NCI-H1436 (cell line): Measurements from ENCODE around the gene ZNF519.
"Not testable (repeated sequence)": the region's sequence is repeated elsewhere in the genome, so short reads cannot be mapped to it uniquely, and the experiment has no call there.

Experiments
- DNase-seq: peaks from one replicate; lab custom pipeline; 2025; lab: John Stamatoyannopoulos, UW

ZNF519 gene

DNA sequence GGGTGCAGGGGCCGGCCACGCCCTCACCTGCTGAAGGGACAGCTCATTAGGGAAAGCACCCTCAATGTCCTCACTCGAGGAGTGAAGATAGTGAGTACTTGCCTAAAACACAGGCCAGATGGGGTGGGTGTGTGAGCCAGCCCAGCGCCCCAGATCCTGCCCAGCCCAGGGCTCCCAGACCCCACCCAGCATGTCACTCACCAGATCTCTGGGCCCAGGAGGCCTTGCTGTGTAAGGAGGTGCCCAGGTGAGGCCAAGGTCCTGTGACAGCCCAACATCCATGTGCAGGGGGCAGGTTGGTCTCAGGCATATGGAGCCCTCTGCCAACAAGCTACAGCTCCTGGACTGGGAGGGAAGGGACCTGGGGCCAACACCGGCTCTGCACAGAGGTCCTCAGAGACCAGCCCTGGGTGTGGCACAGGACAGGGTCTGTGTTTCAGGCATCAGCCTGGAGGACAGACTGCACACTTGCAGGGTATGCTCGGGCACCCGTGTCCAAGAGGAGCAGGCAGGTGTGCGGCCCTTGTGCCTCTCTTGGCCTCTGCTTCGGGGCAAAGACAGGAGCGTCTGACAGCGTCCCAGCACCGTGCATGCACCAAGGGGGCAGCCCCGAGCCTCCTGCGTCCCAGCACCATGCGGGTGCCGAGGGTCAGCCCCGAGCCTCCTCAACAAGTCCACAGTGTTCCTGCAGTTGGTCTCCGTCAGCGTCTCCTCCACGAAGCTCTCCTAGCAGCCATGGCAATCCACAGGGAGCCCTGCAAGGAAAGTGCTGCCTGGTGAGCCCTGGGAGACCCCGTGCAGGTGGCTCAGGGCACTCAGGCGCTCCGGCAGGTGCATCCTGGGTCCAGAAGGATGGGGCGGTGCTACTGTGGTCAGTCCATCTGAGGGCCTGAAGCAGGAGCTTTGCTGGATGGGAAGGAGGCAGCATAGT is 16.0 kb upstream of the ZNF519 start:
- not testable (repeated sequence) for DNase-seq

DNA sequence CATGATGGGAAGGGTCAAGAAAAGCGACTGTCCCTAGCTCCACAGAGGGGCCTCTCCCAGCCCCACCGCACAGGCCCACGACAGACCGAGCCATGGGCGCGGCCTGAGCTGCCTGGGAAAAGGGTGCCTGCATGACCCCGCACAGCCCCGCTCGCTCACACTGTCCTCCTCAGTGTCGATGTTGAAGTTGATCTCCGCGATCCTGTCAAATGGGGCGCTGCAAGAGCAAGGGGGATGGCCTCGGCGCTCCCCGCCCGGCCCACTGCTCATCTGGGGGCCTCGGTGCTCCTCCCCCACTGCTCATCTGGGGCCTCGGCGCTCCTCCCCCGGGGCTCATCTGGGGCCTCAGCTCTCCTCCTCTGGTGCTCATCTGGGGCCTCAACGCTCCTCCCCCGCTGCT is 14.5 kb upstream of the ZNF519 start:
- not testable (repeated sequence) for DNase-seq

DNA sequence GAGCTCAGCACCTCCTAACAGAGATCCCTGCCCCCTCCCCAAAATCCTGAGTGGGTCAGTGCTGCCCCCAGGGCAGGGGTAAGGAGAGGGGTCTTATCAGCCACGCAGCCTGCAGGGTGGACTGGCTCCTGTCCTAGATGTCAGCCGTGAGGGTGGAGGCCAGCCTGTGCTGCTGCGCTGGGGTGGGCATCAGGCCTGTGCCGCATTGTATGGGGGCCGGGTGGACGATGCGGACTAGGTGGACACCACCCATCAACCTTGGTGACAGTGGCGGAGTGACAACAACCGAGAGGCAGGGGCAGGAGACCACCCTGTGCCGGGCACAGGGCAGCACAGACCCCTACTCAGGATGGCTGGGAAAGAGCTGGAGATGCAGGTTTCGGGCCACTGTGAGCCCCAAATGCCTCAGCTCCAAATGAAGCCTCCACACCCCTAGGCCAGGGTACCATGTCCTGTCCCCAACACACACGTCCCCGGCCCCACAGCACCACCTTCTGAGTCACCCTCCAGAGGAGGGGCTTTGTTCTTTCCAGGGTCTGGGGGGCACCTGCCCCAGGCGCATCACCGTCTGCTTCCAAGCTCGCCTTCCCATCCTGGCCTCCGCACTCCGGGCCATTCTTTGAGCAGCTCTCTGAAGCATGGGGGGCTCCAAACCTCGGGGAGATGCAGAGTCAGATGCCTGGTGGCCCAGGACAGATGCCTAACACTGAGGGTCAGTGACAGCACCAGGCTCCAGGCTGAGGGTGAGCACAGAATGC is 13.5 kb upstream of the ZNF519 start:
- DNase-seq: not testable (repeated sequence)

DNA sequence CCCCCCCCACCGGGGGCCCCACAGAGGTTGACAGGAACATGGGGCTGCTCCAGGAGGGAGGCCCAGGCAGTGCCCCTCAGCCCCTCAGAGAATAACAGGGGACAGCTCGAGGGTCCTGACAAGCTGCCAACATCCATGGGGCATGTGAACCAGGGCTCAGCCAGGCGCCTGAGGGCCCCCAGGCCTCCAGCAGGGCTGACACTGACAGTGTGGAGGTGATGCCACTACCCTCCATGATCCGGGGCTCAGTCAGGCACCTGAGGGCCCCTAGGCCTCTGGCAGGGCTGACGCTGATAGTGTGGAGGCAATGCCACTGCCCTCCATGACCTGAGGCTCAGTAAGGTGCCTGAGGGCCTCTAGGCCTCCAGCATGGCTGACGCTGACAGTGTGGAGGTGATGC is 12.8 kb upstream of the ZNF519 start:
- not testable (repeated sequence) for DNase-seq

GRCh38 chr18:14144628-14144895 is 12.3 kb upstream of the ZNF519 start:
- DNase-seq: no peak

DNA sequence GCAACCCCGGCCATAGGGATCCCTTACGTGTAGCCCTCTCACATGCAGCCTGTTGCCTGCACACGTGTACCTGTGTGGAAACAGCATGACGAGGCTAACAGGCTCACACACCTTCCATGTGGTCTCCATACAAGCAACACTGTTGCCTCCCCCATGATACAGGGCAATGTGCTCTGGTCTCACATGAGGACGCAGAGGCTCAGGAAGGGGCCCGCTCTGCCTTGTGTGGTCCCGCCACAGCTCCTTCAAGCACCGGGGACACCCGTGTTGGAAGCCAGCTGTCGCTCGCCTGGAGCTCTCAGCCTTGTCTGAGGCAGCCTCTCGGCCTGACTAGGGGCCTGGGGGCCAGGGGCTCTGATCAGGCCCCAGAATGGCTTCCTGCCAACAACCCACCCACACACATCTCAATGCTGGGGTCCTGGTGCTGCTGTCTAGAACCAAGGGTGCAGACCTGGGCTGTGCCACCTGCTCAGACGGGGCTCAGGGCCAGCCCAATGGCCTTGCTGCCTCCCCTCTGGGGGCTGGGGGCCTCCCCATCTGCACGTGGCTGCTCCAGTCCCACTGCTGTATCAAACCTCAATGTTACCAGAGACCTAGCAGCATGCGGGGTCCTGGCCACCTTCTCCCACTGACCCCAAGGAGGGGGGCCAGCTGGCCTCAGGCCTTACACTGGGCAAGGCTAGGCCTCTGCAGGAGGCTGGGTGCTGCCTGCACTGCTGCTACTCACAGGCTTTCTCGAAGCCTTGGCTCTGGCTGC is 11.8 kb upstream of the ZNF519 start:
- DNase-seq: not testable (repeated sequence)

GRCh38 chr18:14143396-14143795 is 11.2 kb upstream of the ZNF519 start:
- not testable (repeated sequence) for DNase-seq

GRCh38 chr18:14142177-14142576 is 9.9 kb upstream of the ZNF519 start:
- DNase-seq: not testable (repeated sequence)

GRCh38 chr18:14139583-14139982 is 7.3 kb upstream of the ZNF519 start:
- DNase-seq: not testable (repeated sequence)

DNA sequence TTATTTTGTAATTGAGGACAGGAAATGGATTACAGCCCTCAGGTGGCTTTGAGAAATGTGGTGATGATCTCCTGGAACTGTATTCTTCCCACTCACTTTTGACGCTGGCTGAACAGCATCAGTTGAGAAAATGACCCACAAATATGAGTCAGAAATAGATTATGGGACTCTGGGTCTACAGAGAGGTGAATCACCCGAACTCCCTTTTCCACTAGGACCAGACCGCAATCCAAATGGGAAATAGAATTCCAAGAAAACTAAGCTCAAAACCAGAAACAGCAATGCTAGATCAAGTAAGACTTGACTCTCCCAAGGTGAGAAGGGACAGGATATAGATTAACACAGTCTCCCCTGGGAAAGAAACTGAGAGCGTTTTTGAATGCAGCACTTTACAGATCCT is 5.7 kb upstream of the ZNF519 start:
- DNase-seq: not testable (repeated sequence)

DNA sequence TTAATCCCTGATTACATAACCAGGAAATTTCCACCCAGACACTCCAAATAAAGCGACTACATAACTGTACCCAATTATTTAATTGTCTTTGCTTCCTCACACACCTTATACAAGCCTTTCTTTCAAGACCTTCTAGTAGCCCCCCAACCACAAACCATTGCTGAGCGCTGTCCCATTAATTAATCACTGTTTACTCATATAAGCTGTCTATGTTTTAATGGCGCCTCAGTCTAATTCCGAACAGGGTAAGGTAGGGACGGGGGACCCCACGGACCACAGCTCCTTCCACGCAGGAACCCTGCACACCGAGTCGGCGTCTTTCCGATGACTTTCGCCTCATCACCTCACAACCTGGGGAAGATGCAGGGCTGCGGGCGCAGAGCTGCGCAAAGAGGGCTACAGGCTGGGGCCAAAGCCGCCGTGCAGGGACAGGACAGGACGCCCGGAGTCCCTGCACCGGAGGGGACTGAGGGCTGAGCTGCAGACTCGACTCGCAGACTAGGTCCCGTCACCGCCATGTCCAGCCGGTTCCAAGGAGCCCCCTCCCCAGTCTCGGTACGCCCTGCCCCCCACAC is 452 bp downstream of the ZNF519 start:
- DNase-seq: not testable (repeated sequence)

- not testable (repeated sequence) for DNase-seq
Observed at GRCh38 chr18:14130804-14131203, 1.4 kb downstream of the ZNF519 start.

DNA sequence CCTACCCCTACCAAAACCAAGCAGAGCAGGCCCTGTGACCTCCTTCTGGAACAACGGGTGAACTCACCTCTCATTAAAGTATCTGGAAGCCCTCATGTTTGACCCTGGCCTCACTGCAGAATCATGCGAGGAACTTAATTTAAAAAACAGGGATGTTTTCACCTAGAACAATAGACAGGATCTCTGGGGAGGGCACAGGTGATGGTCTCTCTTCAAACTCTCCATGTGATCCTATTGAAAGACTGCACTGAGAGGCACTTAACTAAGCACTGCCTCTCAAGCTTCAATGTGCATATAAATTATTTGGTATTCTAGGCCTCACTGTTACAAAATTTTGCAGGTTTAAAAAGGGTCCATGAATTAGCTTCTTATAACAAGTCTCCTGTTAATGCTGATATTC is 7.5 kb downstream of the ZNF519 start:
- no peak for DNase-seq

DNA sequence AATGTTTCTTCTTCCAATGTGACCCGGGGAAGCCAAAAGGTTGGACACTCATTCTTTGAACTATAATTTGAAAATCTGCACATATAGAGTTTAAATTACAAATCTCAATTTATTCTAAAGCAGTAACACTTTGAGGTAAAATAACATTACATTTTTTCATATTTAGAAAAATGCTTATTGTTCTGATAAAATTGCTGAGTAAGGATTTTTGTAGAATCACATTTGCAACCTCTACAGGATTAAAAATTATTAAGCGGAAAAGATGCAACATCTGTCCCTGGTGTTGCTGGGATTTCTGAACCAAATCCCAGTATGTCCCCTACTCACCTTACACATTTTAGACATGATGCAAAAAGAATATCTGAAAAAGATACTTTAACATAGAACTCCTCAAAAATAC is 10.1 kb downstream of the ZNF519 start:
- DNase-seq: no peak

GRCh38 chr18:14120926-14121325 is 11.3 kb downstream of the ZNF519 start:
- no peak for DNase-seq

- no peak for DNase-seq
Observed at GRCh38 chr18:14117606-14118005, 14.6 kb downstream of the ZNF519 start.

DNA sequence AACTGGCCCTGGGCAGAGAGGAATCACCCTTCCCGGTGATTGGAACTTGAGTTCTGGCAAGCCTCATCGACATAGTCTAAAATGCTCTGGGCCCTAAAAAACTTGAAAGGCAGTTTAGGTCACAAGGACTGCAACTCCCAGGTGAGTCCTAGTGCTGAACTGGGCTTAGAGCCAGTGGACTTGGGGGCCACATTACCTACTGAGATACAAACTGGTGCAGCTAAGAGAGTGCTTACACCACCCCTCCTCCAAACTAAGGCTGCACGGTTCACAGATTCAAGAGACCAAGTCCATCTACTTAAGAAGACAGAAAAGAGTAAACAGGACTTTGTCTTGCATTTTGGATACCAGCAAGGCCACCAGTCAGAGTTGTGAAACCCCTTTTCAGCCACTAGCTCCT is 25.3 kb downstream of the ZNF519 start:
- no peak for DNase-seq

GRCh38 chr18:14104906-14105748 is 27.1 kb downstream of the ZNF519 start:
- DNase-seq: no peak

GRCh38 chr18:14104201-14104600 is 28.0 kb downstream of the ZNF519 start:
- DNase-seq: no peak

DNA sequence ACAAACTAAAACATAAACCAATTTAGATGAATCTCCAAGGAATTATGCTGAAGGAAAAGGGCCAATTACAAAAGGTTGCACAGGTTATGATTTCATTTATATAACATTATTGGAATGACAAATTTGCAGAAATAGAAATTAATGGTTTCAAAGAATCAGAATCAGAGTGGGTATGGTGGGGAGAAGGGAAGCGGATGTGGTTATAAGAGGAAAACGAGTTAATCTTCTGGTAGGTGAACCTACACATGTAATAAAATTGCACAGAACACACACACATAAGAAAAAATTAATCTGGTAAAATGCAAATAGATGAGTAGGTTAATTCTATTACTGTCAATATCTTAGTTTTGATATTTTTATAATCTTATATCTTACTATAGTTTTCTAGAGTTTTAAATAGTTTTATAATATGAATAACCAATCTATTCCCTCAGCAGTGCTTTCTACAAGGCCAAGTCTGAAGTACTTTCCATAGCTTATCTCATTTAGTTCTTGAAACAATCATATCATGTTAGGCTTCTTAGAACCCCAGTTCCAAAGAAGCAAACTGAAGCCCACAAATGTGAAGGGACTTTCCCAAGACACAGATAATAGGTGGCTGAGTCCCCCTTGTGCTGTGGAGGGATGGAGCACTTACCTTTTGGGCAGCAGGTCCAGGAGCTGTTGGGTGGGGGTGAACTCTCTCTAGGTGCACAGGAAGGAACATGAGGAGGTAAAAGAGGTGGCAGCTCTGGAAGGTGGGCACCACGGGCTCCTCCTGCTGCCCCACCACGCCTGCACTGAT is 31.5 kb downstream of the ZNF519 start:
- DNase-seq: no peak
